Activated T-cell treated with anti-CD3 and anti-CD28 coated beads for 4 hours (primary cell): Measurements from ENCODE around the gene TSEN34.
"Not testable (repeated sequence)": the region's sequence is repeated elsewhere in the genome, so short reads cannot be mapped to it uniquely, and the experiment has no call there.

Experiments used
- DNase-seq: peaks from one replicate; pipeline ENCODE4 v3.0.0-alpha.2; 2020

Gene TSEN34

DNA sequence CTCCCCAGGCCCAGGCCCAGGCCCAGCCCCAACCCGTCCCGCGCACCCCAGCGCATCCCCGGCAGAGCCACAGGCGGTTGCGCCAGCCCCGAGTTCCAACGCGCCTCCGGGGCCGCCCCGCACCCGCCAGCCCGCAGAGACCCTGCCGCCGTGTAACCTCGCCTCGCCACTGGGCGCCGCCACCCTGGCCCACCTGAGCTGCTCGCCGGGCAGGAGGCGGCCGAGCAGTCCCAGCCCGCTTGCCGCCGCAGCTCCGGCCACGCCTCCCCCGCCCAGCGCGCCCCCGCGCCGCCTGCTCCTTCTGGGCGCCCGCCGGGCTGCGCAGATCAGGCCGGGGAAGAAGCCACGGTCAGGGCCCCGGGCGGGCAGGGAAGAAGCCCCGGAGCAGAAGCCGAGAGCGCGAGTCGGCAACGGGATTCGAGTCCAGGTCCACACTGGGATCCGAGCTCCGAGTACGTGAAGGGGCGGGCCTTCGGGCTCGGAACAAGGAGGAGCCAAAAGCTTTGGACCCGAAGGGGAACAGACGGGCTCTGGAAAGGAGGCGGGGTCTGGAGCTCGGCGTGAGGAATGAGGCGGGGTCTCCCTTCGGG is 1.9 kb upstream of the TSEN34 start, which contains the start of gene MBOAT7:
Gene MBOAT7 (minus strand): TSS at position 436 of the 590 bp plus-strand sequence. CDS start 1,072 bp downstream, outside the sequence.
- DNase-seq = peak; percentile 27

DNA sequence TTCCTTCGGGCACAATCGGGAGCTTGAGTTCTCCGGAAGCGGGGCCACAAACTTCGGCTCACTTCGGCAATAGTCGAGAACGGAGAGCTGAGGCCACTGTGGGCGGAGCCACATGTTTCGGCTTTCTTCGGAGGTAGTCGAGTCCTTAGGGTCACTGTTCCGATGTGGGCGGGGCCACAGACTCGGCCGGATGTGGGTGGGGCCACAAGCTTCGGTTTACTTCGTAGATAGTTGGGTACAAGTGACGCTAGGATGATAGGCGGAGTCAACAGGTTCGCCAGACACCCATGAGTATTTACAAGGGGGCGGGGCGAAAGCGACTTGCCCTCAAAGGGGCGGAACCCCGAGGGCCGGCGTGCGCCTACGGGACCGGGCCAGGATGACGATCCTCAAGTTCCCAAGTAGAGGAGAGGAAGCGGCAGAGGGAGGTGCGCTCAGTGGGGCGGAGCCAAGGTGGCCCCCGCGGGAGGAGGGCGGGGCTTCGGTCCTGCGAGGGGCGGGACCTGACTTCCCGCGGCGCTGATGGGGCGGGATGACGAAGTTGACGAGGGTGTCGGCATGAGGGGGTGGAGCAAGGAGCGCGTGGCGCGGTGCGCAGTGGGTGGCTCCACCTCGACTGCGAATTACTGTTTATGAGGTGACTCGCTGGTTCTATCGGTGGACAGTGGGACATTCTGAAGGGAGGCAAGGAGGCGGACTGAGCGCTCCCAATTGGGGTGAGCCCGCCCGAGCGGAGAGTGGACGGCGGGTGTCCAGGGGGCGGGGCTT is 1.2 kb upstream of the TSEN34 start:
- peak; percentile 100 for DNase-seq

DNA sequence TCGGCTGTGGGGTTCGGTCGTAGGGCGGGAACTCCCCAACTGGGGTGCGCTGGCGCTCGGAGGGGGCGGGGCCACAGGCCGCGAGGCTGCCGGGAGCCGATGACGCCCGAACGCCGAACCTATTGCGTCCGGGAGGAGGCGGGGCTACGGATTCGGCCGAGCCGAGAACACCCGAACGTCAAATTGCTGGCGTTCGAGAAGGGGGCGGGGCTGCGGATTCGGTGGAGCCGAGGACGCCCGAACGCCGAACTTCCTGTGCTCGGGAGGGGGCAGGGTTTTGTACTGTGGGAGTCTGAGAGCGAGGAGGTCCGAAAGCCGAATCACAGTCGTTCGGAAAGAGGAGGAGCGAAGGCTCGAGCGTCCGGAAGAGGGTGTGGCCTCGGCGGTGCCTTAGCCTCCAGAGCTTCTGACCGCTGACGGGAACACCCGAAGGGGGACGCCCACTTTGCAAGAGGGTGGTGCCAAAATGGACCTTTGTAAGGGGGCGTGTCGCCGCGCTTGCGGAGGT is 551 bp upstream of the TSEN34 start:
- peak; percentile 100 for DNase-seq

DNA sequence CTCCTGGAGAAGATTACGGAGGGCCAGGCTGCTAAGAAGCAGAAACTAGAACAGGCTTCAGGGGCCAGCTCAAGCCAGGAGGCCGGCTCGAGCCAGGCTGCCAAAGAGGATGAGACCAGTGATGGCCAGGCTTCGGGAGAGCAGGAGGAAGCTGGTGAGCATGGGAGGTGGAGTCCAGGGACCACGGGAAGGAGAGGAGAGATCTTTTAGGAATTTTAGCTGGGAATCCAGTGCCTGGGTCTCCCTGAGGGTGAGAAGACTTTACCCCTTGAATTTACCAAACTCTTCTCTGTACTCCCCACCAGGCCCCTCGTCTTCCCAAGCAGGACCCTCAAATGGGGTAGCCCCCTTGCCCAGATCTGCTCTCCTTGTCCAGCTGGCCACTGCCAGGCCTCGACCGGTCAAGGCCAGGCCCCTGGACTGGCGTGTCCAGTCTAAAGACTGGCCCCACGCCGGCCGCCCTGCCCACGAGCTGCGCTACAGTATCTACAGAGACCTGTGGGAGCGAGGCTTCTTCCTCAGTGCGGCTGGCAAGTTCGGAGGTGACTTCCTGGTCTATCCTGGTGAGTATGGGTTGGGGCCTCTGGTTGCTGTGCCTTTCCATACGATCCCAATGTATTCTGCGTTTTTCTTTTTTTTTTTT is 824 bp downstream of the TSEN34 start:
- DNase-seq = no peak

DNA sequence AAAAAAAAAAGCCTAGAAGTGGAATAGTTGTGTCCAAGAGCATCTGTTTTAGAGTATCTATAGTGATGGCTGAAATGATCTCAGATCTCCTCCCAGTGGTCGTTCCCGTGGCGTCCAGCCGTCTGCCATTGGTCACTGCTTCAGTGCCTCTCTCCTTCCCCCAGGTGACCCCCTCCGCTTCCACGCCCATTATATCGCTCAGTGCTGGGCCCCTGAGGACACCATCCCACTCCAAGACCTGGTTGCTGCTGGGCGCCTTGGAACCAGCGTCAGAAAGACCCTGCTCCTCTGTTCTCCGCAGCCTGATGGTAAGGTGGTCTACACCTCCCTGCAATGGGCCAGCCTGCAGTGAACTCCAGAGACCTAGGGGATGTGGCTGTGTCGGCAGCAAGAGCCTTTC is 1.9 kb downstream of the TSEN34 start:
- no peak for DNase-seq

DNA sequence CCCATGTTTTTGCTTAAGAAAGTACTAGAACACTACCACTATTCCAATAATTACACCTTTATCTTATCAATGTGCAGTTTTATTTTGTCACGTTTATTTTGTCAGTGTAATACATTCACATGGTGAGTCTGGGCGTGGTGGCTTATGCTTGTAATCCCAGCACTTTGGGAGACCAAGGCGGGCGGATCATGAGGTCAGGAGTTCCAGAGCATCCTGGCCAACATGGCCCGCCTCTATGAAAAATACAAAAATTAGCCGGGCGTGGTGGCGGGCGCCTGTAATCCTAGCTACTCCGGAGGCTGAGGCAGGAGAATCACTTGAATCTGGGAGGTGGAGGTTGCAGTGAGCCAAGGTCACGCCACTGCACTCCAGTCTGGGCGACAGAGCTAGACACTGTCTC is 3.4 kb downstream of the TSEN34 start:
- DNase-seq = not testable (repeated sequence)

DNA sequence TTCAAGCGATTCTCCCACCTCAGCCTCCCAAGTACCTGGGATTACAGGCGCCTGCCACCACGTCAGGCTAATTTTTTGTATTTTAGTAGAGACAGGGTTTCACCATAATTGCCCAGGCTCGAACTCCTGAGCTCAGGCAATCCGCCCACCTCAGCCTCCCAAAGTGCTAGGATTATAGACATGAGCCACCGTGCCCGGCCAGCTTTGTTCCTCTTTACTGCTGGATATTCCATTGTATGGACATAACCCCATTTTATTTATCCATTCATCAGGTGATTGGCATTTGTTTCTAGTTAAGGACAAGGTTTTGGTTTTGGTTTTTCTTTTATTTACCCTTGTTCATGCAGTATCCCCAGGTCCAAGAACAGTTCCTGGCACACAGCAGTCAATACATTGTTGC is 5.4 kb downstream of the TSEN34 start:
- DNase-seq = no peak

DNA sequence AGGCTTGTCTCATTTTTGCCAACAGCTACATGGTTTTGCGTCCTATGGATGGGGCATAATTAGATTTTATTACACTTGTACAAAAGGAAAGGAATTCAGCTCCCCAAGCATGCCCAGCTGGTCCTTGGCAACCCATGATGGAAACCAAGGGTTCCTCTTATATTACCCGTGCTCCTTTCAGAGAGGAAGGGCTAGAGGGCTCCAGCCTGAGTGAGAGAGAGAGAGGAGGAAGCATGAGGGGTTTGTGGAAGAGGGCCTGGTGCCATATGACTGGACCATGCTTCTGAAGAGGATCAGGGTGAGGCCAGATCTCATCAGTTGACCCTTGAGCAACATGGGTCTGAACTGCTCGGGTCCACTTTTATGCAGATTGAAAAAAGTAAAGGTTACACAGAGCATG is 6.0 kb downstream of the TSEN34 start:
- no peak for DNase-seq

DNA sequence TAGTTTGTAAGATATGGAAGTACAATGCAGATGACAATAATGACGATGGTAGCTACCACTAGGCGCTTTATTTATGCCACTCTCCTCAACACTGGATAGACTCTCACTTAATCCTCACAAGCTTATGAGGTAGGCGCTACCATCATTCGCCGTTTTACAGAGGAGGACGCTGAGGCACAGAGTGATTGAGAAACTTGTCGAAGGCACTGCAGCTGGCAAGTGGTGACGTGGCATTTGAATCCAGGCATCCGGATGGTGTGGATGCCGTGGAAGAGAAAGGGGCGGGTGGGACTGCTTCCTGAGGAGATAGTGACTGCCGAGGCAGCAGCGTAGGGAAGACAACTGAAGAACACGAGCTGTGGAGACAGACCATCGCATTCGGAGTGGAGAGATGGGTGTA is 8.3 kb downstream of the TSEN34 start:
- no peak for DNase-seq

DNA sequence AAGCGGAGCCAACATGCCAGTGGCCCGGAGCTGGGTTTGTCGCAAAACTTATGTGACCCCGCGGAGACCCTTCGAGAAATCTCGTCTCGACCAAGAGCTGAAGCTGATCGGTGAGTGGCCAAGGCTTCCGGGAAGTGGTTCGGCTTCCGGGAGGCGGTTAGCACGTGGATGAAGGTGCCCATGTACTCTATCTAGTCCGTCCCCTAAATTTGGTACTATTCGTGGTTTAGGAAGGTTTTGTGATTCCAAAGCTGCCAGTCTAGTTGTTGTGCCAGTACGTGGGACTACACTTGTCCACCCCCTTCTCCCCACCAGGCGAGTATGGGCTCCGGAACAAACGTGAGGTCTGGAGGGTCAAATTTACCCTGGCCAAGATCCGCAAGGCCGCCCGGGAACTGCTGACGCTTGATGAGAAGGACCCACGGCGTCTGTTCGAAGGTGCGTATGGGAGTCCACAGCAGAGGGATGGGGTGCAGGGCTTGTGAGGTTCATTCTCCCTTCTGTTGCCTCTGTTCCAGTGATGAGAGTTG is 10.1 kb downstream of the TSEN34 start:
- DNase-seq = no peak

DNA sequence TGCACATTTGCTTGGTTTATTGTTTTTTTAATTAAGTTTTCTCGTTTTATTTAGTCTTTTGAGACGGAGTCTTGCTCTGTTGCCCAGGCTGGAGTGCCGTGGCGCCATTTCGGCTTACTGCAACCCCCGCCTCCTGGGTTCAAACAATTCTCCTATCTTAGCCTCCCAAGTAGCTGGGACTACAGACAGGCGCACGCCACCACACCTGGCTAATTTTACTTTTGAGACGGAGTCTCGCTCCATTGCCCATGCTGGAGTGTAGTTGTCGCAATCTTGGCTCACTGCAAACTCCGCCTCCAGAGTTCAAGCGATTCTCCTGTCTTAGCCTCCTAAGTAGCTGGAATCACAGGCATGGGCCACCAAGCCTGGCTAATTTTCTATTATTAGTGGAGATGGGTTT is 10.9 kb downstream of the TSEN34 start:
- DNase-seq = no peak

DNA sequence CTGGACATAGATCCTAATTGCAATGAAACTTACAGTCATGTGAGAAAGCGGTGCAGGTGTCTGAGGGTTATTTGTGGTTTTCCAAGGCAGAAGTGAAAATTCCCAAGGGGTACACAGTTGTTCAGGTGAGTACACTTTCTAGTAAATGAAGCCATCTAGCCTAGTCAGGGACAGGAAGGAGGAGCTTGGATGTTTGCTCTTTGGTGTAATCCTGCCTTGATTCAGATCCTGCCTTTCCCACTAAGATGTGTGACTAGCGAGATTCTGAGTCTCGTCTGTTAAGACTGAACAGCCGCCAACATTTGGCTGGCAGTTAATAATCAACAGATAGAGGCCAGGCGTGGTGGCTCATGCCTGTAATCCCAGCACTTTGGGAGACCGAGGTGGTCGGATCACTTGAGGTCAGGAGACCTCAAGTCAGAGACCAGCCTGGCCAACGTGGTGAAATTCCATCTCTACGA is 12.1 kb downstream of the TSEN34 start:
- no peak for DNase-seq

DNA sequence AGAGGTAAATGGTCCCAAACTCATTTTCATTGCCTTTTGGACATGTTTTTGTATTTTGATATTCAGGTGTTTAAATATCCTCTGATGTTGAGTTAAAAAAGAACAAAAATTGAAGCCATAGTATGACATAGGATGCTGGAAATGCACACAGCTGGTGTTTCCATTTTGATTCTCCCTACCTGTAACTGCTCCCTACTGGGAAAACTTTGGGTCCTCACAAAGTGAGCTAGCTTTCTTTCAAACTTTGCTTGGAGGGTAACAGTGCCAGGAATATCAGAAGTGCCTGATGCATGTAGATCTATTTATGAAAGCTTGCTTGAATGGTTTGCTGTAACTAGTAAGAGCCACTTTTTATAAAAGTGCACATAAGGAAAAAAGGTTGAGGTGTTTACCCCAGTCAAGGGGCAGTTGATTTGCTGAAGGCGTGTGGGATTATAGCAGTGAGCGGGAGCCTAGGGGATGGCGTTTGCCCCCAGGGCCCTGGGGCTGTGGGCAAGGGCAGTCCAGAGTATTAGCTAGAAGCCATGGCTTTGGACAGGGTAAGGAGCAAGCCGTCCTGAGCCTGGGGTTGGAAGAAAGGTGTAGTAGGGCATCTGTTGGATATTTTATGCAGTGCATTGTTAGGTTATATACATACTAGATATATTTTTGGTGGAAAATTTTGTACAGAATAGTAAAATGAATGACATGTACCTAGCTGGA is 13.8 kb downstream of the TSEN34 start:
- DNase-seq = no peak

DNA sequence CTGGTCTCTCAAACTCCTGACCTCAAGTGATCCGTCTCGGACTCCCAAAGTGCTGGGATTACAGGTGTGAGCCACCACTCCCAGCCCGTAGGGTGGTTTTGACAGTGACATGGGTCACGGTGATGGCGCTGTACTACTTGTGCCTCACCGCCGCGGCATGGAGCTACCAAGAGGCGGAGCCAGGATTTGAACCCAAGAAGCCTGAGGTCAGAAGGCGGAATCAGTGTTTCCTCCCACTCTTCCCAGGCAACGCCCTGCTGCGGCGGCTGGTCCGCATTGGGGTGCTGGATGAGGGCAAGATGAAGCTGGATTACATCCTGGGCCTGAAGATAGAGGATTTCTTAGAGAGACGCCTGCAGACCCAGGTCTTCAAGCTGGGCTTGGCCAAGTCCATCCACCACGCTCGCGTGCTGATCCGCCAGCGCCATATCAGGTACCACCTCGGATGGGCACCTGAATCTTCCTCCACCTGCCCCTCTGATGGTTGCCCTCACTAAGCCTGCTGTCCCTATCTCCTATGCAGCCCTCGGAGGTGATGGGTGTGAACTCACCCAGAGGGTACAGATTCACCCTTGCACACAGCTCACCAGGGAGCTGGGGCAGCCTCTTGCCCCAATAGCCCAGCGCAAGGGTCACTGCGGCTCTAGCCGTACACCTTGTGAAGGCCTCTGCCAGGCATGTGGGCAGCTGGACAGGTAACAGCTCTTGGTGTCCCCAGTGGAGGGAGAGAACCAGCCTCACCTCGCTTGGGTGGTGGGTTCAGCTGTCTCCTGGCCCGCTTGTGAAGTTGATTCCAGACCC is 15.1 kb downstream of the TSEN34 start:
- DNase-seq = no peak

DNA sequence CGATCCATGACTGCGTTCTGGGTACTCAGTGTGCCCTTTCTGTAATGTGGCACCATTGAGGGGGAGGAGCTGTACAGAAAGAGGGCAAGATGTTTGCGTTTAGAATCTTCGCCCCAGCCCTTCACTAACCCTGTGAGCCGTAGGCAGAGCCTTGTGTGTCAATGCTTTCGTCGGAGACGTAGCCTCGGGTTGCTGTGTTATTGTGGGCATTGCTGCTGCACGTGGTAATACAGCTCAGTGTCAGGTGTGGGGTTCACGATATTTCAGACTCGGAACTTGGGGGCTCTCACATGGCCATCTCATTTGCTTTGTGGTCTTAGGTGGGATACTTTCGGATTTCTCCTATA is 15.7 kb downstream of the TSEN34 start:
- DNase-seq = no peak

DNA sequence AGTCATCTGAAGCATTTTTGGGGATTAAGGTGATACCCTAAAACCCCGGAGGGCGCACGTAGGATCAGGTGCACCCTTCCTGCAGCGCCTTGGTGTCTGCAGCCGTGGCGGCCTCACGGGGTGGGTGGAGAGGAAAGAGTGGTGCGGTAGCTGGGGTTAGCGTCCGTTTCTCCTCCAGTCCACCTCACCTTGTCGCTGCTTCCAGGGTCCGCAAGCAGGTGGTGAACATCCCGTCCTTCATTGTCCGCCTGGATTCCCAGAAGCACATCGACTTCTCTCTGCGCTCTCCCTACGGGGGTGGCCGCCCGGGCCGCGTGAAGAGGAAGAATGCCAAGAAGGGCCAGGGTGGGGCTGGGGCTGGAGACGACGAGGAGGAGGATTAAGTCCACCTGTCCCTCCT is 16.1 kb downstream of the TSEN34 start:
- DNase-seq = not testable (repeated sequence)

DNA sequence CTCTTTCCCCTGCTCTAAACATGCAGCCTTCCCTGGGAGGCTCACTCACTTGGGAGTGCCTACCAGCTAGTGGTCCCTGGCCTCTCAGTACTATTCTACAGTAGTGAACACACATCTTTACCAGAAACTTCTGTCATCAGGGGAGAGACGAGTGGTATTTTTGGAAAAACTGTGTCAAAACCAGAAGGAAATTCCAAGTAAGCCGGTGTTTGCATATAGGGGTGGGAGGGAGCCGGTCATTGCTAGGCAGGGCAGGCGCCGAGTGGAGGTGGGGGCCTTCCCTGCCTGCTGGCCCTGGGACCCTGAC is 16.5 kb downstream of the TSEN34 start:
- DNase-seq = no peak

DNA sequence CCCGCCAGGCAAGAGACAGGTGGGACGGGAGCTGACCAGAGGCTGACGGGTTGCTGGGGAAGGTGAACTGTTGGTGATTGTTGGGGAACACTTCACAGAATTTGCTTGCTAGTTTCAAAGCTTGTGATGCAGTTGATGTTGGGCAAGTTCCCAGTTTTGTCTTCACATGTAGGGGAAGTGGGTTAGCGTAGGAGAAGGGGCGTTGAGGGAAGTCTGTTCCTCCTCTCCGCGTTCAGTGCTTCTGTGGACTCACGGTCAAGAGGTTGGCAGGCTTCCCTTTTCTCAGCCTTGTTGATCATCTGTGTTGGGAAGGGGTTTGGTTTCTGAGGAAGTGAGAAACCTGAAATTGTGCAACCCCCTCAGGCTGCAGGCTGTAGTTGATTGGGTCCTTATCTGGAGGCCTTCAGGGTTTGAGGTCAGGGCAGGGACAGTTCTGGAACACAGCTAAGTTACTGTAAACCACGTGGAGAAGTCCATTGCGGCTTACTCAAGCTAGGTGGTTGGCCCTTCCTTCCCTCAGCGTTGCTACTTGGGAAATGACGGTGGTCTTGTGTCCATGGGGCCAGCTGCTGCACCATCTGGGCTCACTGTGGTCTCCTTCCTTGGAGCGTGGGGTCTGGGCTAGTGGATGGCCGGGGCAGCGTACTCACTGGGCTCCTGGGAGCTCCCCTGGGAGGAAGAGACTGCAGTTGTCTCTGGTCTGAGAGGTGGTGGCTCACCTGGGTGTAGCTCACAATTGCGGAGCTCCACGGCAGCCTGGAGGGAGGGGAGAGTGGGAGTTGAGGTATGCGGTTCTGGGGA is 17.1 kb downstream of the TSEN34 start:
- DNase-seq = peak; percentile 16

DNA sequence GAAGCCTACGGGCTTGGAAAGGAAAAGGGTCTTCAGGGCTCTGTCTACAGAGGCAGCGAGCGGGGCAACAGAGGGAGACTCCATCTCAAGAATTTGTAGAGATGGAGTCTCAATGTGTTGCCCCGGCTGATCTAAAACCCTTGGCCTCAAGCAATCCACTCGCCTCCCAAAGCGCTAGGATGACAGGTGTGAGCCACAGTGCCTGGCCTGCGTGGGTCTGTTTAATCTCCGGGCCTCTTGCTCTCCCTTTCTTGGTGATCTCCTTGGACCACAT is 17.6 kb downstream of the TSEN34 start:
- no peak for DNase-seq

DNA sequence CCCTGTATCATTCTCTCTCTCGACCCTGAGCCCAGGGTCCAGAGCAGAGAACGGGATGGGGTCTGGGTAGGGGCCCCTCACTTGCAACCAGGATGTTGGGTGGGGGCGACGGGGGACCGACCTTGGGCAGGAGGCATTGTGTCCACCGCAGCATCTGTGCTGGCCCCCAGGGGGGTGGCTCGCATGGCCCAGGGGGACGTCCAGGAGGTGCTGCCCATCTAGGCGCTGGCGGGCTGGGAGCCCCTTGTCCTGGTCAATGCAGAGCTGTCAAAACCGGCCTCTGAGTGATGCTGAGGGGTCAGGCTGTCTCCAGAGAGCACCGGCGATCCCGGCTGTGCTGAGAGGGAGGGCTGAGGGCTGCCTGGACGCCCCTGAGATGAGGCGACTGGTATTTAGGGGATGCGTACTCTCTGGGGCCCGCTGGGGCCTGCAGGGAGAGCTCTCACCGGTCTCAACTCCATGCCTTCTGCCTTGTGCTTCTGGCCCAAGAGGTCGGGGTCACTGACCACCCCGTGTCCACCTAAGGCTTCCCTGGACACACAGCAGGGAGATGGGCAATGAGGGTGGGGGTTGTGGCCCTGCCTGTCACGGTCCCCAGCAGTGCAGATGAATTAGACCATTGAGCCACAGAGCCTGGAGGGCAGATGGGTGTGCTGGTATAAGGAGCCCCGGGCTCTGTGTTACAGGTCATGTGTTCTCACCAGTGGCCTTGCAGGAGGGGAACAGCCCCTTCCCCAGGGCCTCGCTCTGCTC is 18.1 kb downstream of the TSEN34 start:
- DNase-seq = no peak
